Measurements from ENCODE around the gene ERG28. TPM values are rescaled to one million over a fixed set of nuclear protein-coding genes. Genes with fewer than 3 reads are reported as not detected.

ERG28 gene
- total and polyA plus RNA-seq, 2 donors (not counting 3 experiments of a cell fraction or from before 2014, with no cell fraction given), result 31.9 to 46.0 TPM

- Histone ChIP-seq H4K20me1 (replicated peaks; ENCODE audit: control insufficient read depth, extremely low read depth, insufficient read depth, low read length) (no peaks in the 10 kb centered on the region), H3K27ac (ENCODE audit: insufficient read depth, low read depth, low read length) (no peak overlapping the region), H3K4me3 (replicated peaks in 1 of 3; ENCODE audit: insufficient read depth in 1 of 3, low read depth in 1 of 3, low read length in 3 of 3) (no peak overlapping the region), H3K79me2 (ENCODE audit: control insufficient read depth, insufficient read depth, low read length) (no peaks in the 10 kb centered on the region), H3K36me3 (ENCODE audit: control insufficient read depth in 2 of 2, extremely low read depth in 1 of 2, insufficient read depth in 2 of 2, low read length in 2 of 2) (no peaks in the 10 kb centered on the region), H3K9me3 (replicated peaks; ENCODE audit: control insufficient read depth, insufficient read depth, low read length) (no peaks in the 10 kb centered on the region), H3K9ac (replicated peaks; ENCODE audit: extremely low read depth, insufficient read depth, low read length) (no peak overlapping the region), H2AFZ (ENCODE audit: low read depth, low read length) (no peak overlapping the region), H3K4me1 (ENCODE audit: control insufficient read depth, extremely low read depth, insufficient read depth, low read length) (no peaks in the 10 kb centered on the region), H3K9me1 (replicated peaks; ENCODE audit: control insufficient read depth, extremely low read depth, insufficient read depth, low read length) (no peaks in the 10 kb centered on the region), H3K27me3 (ENCODE audit: control insufficient read depth in 2 of 2, insufficient read depth in 2 of 2, low read length in 2 of 2) (peaks cover 15 to 20% of the 10 kb centered on the region in 2 experiments), H3K4me2 (ENCODE audit: insufficient read depth, low read length) (no peak overlapping the region)
- FAIRE-seq, result no peak
- TF ChIP-seq FOS (IDR thresholded peaks at IDR 0.05; ENCODE audit: borderline replicate concordance, insufficient read depth, low read length) (no peak), JUN (IDR thresholded peaks at IDR 0.05; ENCODE audit: borderline replicate concordance, insufficient read depth, insufficient read length, low read depth) (no peak), GATA2 (IDR thresholded peaks at IDR 0.05; ENCODE audit: insufficient read depth, insufficient read length, low read depth, low read length) (no peak), EZH2 (IDR thresholded peaks at IDR 0.05; ENCODE audit: borderline replicate concordance, low read depth, low read length, severe bottlenecking) (no peak), POLR2AphosphoS5 (IDR thresholded peaks at IDR 0.05; ENCODE audit: insufficient read depth, low read depth, low read length) (no peak), MYC (IDR thresholded peaks at IDR 0.05; ENCODE audit: low read depth, low read length) (no peak), POLR2A (IDR thresholded peaks at IDR 0.05; ENCODE audit: low read depth, low read length) (no peak), MAX (IDR thresholded peaks at IDR 0.05; ENCODE audit: insufficient read depth, insufficient read length) (no peak), CTCF (IDR thresholded peaks at IDR 0.05; ENCODE audit: extremely low read depth in 1 of 2, insufficient read depth in 1 of 2, low read depth in 1 of 2, low read length in 2 of 2) (no peak)
- CTCF ChIA-PET, result no interaction called here
- dilution Hi-C loops (cut with MboI; ENCODE audit: extremely low pct_ligation_motif_present, low sequenced_read_pairs), result no loop called here
- POLR2A ChIA-PET, result no interaction called here
- no TSS peak for BruUV-seq (replicated peaks)
- intact Hi-C loops (cut with micrococcal nuclease), result no loop called here
- DNase-seq (ENCODE audit: low read depth, low spot score), result no peak
Observed at GRCh38 chr14:75614179-75614578, 46.5 kb downstream of the ERG28 start.
